Ovary (tissue), 9 donors: Measurements from ENCODE around the gene STOML1. TPM values are rescaled to one million over a fixed set of nuclear protein-coding genes. Genes with fewer than 3 reads are reported as not detected.

Source experiments
- DNase-seq, 5 donors: peaks; one replicate each; pipeline ENCODE4 v3.0.0-alpha.2; 2019 to 2020
- H3K27ac ChIP-seq, 2 donors: fragments of 200-600 bp; one replicate each; pipeline versions ENCODE4 v1.5.1 to v1.8.0; 2019 to 2022
- H3K27me3 ChIP-seq: fragments of 200-600 bp; one replicate; pipeline ENCODE4 v1.8.0; 2022
- H3K36me3 ChIP-seq: fragments of 200-600 bp; sonication (generic); one replicate; pipeline ENCODE4 v1.5.1; 2019
- H3K4me1 ChIP-seq: one replicate; pipeline ENCODE4 v1.8.1; 2013; ENCODE audit warnings: mild to moderate bottlenecking, moderate library complexity; ENCODE audit not compliant: insufficient read depth
- H3K4me3 ChIP-seq: fragments of 200-600 bp; sonication (generic); one replicate; pipeline ENCODE4 v1.5.1; 2017
- H3K9me3 ChIP-seq, 2 donors: fragments of 200-600 bp in 1 of 2; sonication (generic) in 1 of 2; one replicate each; pipeline versions ENCODE4 v1.5.1 to v1.8.1; 2013 to 2019; ENCODE audit warnings: mild to moderate bottlenecking in 1 of 2, moderate library complexity in 1 of 2
- EP300 ChIP-seq: sonication (generic); formaldehyde crosslinking; IDR thresholded peaks from one replicate; pipeline ENCODE4 v1.6.1; 2017; ENCODE audit warnings: antibody characterized with exemption
- POLR2A ChIP-seq: fragments of 450-650 bp; IDR thresholded peaks from one replicate; pipeline ENCODE4 v1.6.1; 2017; ENCODE audit warnings: antibody characterized with exemption, mild to moderate bottlenecking, moderate library complexity
- WGBS, 3 donors: extraction: QIAGEN DNeasy Blood & Tissue Kit in 1 of 3; methylation state at CpG; one replicate each; pipeline versions ENCODE4 v1.1.5 to v1.1.7; 2013 to 2017; 5-methylcytosine and 5-hydroxymethylcytosine counted together
- intact Hi-C, 4 donors: fragments of 100-400 bp; cut with DNase I; formaldehyde crosslinking; loops; one replicate each; pipeline versions ENCODE4 v1.11.0 to v1.15.1; 2022 to 2023
- polyA plus RNA-seq, 2 donors: library from polyadenylated mRNA; stranded (reverse); fragments of 200-250 nt in 1 of 2; fragments of 350-450 nt in 1 of 2; fragmentation: Illumina TruSeq in 1 of 2; extraction: RNeasy Lipid Tissue Mini Kit (QIAGEN cat#74804) in 1 of 2; gene quantifications; one replicate each; pipeline ENCODE4 v1.2.3, GENCODE V29; 2013 to 2014
- total RNA-seq, 7 donors: library from RNA; depleted of rRNA in 2 of 7; stranded (reverse); fragments of >200 nt in 2 of 7; fragmentation: NEBNext Ultra II Directional in 3 of 7; extraction: Animal tissue kit (Norgen Biotek cat#: 25700) in 3 of 7; gene quantifications; one replicate each; pipeline versions ENCODE4 v1.1.0 to v1.2.4, GENCODE V29; 2016 to 2023
- TF ChIP-seq, protein P1 (sequence below), 3 donors: fragments of 450-650 bp in 2 of 3; fragments of 200-600 bp in 1 of 3; IDR thresholded peaks; one replicate each; pipeline versions ENCODE4 v1.5.1 to v1.8.0; 2016 to 2022; ENCODE audit warnings: antibody characterized with exemption in 3 of 3, mild to moderate bottlenecking in 1 of 3
- donor health status: DM: no; HTN: no; CAD: no; lungs with moderate emphysema.
- donor health status: DM: no; HTN: no; CAD: no.
- donor health status: Bipolar disorder and iron deficiency.
- donor health status: DM: yes; HTN: yes; CAD: no.
- donor health status: DM: no; HTN: no; CAD: no.
- donor health status: DM: yes; HTN: yes; CAD: no.

Gene STOML1
- total and polyA plus RNA-seq, 9 donors, result 2.1 to 22.9 (median 12.1) TPM

- TF ChIP-seq POLR2A, result no peak
- no peak for TF ChIP-seq EP300
- TF ChIP-seq, protein P1, sequence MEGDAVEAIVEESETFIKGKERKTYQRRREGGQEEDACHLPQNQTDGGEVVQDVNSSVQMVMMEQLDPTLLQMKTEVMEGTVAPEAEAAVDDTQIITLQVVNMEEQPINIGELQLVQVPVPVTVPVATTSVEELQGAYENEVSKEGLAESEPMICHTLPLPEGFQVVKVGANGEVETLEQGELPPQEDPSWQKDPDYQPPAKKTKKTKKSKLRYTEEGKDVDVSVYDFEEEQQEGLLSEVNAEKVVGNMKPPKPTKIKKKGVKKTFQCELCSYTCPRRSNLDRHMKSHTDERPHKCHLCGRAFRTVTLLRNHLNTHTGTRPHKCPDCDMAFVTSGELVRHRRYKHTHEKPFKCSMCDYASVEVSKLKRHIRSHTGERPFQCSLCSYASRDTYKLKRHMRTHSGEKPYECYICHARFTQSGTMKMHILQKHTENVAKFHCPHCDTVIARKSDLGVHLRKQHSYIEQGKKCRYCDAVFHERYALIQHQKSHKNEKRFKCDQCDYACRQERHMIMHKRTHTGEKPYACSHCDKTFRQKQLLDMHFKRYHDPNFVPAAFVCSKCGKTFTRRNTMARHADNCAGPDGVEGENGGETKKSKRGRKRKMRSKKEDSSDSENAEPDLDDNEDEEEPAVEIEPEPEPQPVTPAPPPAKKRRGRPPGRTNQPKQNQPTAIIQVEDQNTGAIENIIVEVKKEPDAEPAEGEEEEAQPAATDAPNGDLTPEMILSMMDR (IDR thresholded peaks at IDR 0.05), result no peak
- peak overlapping the region; percentile 68 to 97 for H3K27ac ChIP-seq
- H3K4me3 ChIP-seq, result no peak overlapping the region
- H3K27me3 ChIP-seq, result no peaks in the 10 kb centered on the region
- peaks cover 12% of the 10 kb centered on the region for H3K4me1 ChIP-seq
- no peaks in the 10 kb centered on the region for H3K9me3 ChIP-seq
- DNase-seq, result peak in 1 of 5 donors; percentile 37
- WGBS, 3 donors, result 64 to 80% (median 74%) methylated on average over 9 to 10 of the region's 10 CpGs
- intact Hi-C loops, result loop anchor here in 2 of 4 donors (10.0 kb wide), 2 partner anchors 352 to 362 kb away; no protein-coding TSS in a partner anchor
- H3K36me3 ChIP-seq, result no peaks in the 10 kb centered on the region
These were observed 39.0 kb downstream of the STOML1 start for GRCh38 chr15:73952913-73953750.

DNA sequence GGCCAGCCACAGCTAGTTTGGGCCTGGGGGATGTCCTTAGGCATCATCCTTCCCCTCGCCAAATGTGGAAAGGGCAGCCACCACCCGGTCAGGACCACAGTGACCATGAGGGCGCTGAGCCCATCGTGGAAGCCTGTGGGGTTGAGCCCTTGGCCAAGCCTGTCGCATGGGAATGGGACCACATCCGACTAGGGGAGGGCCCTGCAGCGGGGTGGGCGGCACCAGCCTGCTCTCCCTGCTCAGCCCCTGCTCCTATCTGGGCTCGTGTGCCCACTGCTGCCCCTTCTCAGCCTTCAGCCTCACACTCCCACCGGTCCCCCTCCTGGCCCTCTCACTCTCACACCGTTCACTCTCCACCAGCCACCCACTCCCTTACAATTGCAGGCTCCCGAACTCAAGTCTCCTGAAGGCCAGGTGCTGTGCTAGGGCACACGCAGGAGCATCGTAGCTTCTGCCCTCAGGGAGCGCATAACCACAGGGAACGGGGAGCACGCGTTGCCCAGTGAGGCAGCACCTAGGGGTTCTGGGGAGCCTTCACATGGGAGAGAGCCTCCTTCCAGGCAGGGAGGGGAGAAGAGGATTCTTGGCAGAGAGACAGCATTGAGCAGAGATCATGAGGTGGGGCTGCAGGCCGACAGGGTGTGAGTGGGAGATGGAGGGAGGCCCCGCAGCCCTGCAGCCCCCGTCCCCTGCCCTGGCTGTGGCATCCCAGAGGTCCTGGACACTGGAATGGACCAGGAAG is 39.8 kb downstream of the STOML1 start:
- 72 to 77% (median 74%) methylated on average over 21 of the region's 21 CpGs for WGBS, 3 donors
- peak in 2 of 5 donors; percentile 53 to 57 for DNase-seq
- intact Hi-C loops, result loop anchor here in 2 of 4 donors (10.0 kb wide), 2 partner anchors 352 to 362 kb away; no protein-coding TSS in a partner anchor
- Histone ChIP-seq H3K9me3 (no peaks in the 10 kb centered on the region), H3K4me1 (peaks cover 12% of the 10 kb centered on the region), H3K27ac (peak overlapping the region; percentile 68 to 97), H3K27me3 (no peaks in the 10 kb centered on the region), H3K4me3 (no peak overlapping the region), H3K36me3 (no peaks in the 10 kb centered on the region)
- TF ChIP-seq EP300 (no peak), POLR2A (no peak)
- TF ChIP-seq, protein P1 (IDR thresholded peaks at IDR 0.05), result no peak

DNA sequence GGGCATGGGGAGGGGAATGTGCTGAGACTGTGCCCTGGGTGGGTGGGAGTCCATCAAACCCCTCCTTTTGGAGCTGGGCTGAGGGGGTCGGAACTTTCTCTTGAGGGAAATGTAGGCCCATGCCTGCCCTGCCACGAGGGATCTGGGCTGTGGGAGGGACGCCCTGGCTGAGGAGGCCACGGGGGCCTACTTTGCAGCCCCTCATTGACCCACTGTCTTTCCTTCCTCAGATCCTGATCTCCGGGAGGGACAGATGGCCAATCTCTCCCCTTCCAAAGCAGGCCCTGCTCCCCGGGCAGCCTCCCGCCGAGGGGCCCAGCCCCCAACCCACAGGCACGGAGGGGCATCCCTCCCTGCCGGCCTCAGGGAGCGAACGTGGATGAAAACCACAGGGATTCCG is 40.5 kb downstream of the STOML1 start:
- intact Hi-C loops, result loop anchor here in 2 of 4 donors (10.0 kb wide), 2 partner anchors 353 to 363 kb away; no protein-coding TSS in a partner anchor

GRCh38 chr15:73950831-73951561 is 41.1 kb downstream of the STOML1 start:
- TF ChIP-seq POLR2A (no peak), EP300 (peak; percentile 65)
- TF ChIP-seq, protein P1 (IDR thresholded peaks at IDR 0.05), result peak; percentile 83 to 94 (median 88)
- intact Hi-C loops, result loop anchor here in 2 of 4 donors (10.0 kb wide), 2 partner anchors 354 to 364 kb away; no protein-coding TSS in a partner anchor
- DNase-seq, result peak; percentile 95 to 97 (median 96)
- Histone ChIP-seq H3K27ac (peak overlapping the region; percentile 68 to 97), H3K4me1 (peaks cover 12% of the 10 kb centered on the region), H3K4me3 (no peak overlapping the region), H3K27me3 (no peaks in the 10 kb centered on the region), H3K9me3 (no peaks in the 10 kb centered on the region), H3K36me3 (no peaks in the 10 kb centered on the region)
- WGBS, 3 donors, result 1 to 4% (median 3%) methylated on average over 15 of the region's 15 CpGs

More for the DNA sequence above, 40.5 kb downstream of the STOML1 start:
- H3K4me3 ChIP-seq, result no peak overlapping the region
- H3K4me1 ChIP-seq, result peaks cover 12% of the 10 kb centered on the region
- WGBS, 3 donors, result 27 to 40% (median 35%) methylated on average over 13 of the region's 13 CpGs
- H3K27ac ChIP-seq, result peak overlapping the region; percentile 68 to 97
- no peak for TF ChIP-seq POLR2A
- no peaks in the 10 kb centered on the region for H3K9me3 ChIP-seq
- no peaks in the 10 kb centered on the region for H3K36me3 ChIP-seq
- DNase-seq, result no peak
- no peaks in the 10 kb centered on the region for H3K27me3 ChIP-seq
